ENCODE measurements around the gene TNS3. TPM values are rescaled to one million over a fixed set of nuclear protein-coding genes. Genes with fewer than 3 reads are reported as not detected.

TNS3 gene
- total RNA-seq, 1 donor from 2014 or later = 40.8 TPM

- H3K4me3 ChIP-seq (ENCODE audit: low read depth, low read length) = no peak overlapping the region
- DNase-seq (ENCODE audit: low read depth) = no peak
- no peak for TF ChIP-seq CTCF (conservative IDR thresholded peaks at IDR 0.05; ENCODE audit: low read depth, low read length)
Observed at GRCh38 chr7:47622586-47622945, 40.7 kb upstream of the TNS3 start.

GRCh38 chr7:47621979-47622561, 40.2 kb upstream of the TNS3 start:
- no peak for TF ChIP-seq CTCF (conservative IDR thresholded peaks at IDR 0.05; ENCODE audit: low read depth, low read length)
- H3K4me3 ChIP-seq (ENCODE audit: low read depth, low read length) = no peak overlapping the region
- DNase-seq (ENCODE audit: low read depth) = no peak

- H3K4me3 ChIP-seq (ENCODE audit: low read depth, low read length) = no peak overlapping the region
- TF ChIP-seq CTCF (conservative IDR thresholded peaks at IDR 0.05; ENCODE audit: low read depth, low read length) = no peak
- no peak for DNase-seq (ENCODE audit: low read depth)
Observed at GRCh38 chr7:47621347-47621746, 39.4 kb upstream of the TNS3 start.

- DNase-seq (ENCODE audit: low read depth) = no peak
- TF ChIP-seq CTCF (conservative IDR thresholded peaks at IDR 0.05; ENCODE audit: low read depth, low read length) = no peak
- no peak overlapping the region for H3K4me3 ChIP-seq (ENCODE audit: low read depth, low read length)
Observed at GRCh38 chr7:47619806-47620205, 37.9 kb upstream of the TNS3 start.

GRCh38 chr7:47617131-47617530, 35.2 kb upstream of the TNS3 start:
- no peak overlapping the region for H3K4me3 ChIP-seq (ENCODE audit: low read depth, low read length)
- DNase-seq (ENCODE audit: low read depth) = no peak
- no peak for TF ChIP-seq CTCF (conservative IDR thresholded peaks at IDR 0.05; ENCODE audit: low read depth, low read length)

- TF ChIP-seq CTCF (conservative IDR thresholded peaks at IDR 0.05; ENCODE audit: low read depth, low read length) = no peak
- H3K4me3 ChIP-seq (ENCODE audit: low read depth, low read length) = no peak overlapping the region
- no peak for DNase-seq (ENCODE audit: low read depth)
Observed at GRCh38 chr7:47614450-47614849, 32.5 kb upstream of the TNS3 start.

GRCh38 chr7:47611045-47611511, 29.2 kb upstream of the TNS3 start:
- no peak for DNase-seq (ENCODE audit: low read depth)

More at GRCh38 chr7:47611045-47611511, 29.2 kb upstream of the TNS3 start:
- H3K4me3 ChIP-seq (ENCODE audit: low read depth, low read length) = no peak overlapping the region
- no peak for TF ChIP-seq CTCF (conservative IDR thresholded peaks at IDR 0.05; ENCODE audit: low read depth, low read length)
